GM23248 (cell line): ENCODE results near the gene SERPINC1.

Experiments
- EZH2 ChIP-seq: fragments of 200-600 bp; sonication (generic); IDR thresholded peaks from 2 replicates; pipeline ENCODE4 v1.6.1; 2018; ENCODE audit warnings: antibody characterized with exemption, mild to moderate bottlenecking; ENCODE audit not compliant: insufficient read depth, poor library complexity, severe bottlenecking
- EZH2phosphoT487 ChIP-seq: fragments of 200-600 bp; sonication (generic); IDR thresholded peaks from 2 replicates; pipeline ENCODE4 v1.6.1; 2018; ENCODE audit warnings: antibody characterized with exemption, moderate library complexity, mild to moderate bottlenecking, low read depth; ENCODE audit not compliant: insufficient read depth

DNA sequence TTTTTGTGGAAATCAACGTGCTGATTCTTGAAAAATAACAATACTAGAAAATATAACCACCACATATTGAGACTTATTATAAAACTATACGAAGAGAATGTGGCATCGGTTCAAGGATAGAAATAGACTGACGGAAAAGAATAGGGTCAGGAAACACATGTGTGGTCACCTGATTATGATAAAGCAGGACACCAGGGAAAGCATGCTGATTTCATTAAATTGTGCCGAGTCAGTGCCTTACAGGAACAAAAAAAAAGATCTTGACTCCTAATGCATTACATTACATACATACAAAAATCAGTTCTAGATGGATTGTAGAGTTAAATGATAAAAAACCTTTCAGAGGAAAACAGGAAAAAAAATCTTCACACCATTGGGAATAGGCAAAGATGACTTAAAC lies 43.5 kb upstream of the SERPINC1 start:
- TF ChIP-seq EZH2: no peak
- no peak for TF ChIP-seq EZH2phosphoT487
